GM12864 (cell line): Measurements from ENCODE around the gene MPZL1.

Experiments
- DNase-seq: peaks from one replicate; pipeline ENCODE4 v3.0.0-alpha.2; 2011; ENCODE audit warnings: low read depth
- H3K4me3 ChIP-seq: 2 replicates; pipeline ENCODE4 v1.5.1; 2011; ENCODE audit warnings: mild to moderate bottlenecking, low read depth, low read length, control low read depth
- TF ChIP-seq, protein P1 (sequence below): IDR thresholded peaks from 2 replicates; pipeline ENCODE4 v1.5.1; 2011; ENCODE audit warnings: low read depth, mild to moderate bottlenecking, moderate library complexity, low read length, control low read depth, inconsistent platforms; ENCODE audit errors: missing control alignments

MPZL1 gene

DNA sequence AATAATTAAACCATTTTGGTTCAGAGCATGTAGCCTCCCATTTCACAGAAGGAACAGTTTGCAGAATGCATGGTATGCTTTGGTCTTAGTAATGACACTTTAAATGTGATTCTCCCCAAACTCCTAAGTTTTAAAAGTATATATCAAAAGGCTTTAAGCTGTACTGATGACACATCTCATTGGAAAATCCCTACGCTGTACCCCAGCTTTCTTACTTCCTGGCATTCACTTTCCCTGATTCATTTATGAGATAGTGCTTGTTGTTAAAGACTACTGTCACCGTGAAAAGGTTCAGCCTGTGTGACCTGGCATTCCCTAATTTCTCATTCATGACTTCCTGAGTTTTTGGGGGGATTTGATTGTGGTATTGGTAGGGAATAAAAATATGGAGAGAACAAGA lies 53.4 kb downstream of the MPZL1 start:
- no peak for DNase-seq
- H3K4me3 ChIP-seq, result no peak overlapping the region
- TF ChIP-seq, protein P1, sequence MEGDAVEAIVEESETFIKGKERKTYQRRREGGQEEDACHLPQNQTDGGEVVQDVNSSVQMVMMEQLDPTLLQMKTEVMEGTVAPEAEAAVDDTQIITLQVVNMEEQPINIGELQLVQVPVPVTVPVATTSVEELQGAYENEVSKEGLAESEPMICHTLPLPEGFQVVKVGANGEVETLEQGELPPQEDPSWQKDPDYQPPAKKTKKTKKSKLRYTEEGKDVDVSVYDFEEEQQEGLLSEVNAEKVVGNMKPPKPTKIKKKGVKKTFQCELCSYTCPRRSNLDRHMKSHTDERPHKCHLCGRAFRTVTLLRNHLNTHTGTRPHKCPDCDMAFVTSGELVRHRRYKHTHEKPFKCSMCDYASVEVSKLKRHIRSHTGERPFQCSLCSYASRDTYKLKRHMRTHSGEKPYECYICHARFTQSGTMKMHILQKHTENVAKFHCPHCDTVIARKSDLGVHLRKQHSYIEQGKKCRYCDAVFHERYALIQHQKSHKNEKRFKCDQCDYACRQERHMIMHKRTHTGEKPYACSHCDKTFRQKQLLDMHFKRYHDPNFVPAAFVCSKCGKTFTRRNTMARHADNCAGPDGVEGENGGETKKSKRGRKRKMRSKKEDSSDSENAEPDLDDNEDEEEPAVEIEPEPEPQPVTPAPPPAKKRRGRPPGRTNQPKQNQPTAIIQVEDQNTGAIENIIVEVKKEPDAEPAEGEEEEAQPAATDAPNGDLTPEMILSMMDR, result no peak

- DNase-seq, result no peak
- TF ChIP-seq, protein P1, result no peak
- H3K4me3 ChIP-seq, result no peak overlapping the region
Observed at GRCh38 chr1:167776151-167776550, 54.4 kb downstream of the MPZL1 start.

DNA sequence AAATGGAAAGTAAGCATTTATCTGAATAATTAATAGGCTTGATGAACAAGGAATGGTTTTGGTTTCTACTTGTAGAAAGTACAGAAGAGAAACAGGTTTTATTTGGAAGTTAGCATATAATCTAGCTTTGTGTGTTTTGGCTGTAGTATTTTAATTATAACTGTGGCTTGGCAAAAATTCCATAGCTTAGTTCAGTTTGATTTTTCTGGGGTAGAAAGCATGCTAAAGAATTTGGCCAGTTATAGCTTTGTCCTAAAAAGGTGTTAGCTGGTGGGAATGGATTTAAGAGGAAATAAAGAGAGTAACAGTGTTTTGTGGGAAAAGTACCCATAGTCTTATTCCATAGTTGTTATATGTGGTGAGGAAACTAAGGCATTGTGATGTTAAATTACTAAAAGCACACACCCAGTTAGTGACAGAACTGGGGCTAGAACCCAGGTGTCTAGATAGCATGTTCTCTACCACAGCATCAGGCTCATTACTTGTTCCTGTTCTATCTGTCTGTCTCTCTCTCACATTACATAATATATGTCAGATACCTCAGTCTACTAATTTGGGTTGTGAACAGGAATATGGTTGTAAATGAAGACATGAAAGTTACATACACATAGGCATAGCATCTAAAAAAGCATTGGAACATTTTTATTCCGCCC lies 55.0 kb downstream of the MPZL1 start:
- TF ChIP-seq, protein P1, result no peak
- DNase-seq, result no peak
- H3K4me3 ChIP-seq, result no peak overlapping the region

DNA sequence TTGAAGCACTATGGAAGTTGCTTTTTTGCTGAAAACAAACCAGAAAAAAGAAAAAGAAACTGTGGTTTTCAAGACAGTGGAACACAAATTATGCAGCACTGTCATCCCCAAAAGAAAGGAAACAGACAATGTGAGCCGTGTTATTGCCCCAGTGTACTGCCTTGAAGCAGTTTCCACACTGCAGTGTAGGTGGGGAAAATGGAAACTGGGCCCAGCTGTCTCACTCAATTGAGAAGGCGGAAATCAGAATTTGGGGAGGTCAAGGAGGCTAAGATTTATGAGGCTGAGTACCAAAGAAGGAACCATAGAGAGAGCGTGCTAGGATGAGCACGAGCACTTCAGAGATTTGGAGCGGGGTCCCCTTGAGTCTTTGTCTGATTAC lies 55.5 kb downstream of the MPZL1 start:
- no peak overlapping the region for H3K4me3 ChIP-seq
- TF ChIP-seq, protein P1, result no peak
- DNase-seq, result no peak

GRCh38 chr1:167781558-167781957 lies 59.8 kb downstream of the MPZL1 start:
- no peak for DNase-seq
- TF ChIP-seq, protein P1, result no peak
- H3K4me3 ChIP-seq, result no peak overlapping the region

GRCh38 chr1:167782946-167783345 lies 61.2 kb downstream of the MPZL1 start:
- H3K4me3 ChIP-seq, result no peak overlapping the region
- TF ChIP-seq, protein P1, result no peak
- no peak for DNase-seq

- TF ChIP-seq, protein P1, result no peak
- H3K4me3 ChIP-seq, result no peak overlapping the region
- no peak for DNase-seq
Observed at GRCh38 chr1:167784876-167785550, 63.2 kb downstream of the MPZL1 start.
